IMR-90 (cell line): ENCODE results near the gene UGT8. TPM values are rescaled to one million over a fixed set of nuclear protein-coding genes. Genes with fewer than 3 reads are reported as not detected.

ENCODE experiments used
- ATAC-seq: fragments of 200-7000 bp; cut with Tn5 transposase; 2 replicates; pipeline ENCODE4 v1.9.1; 2020; ENCODE audit warnings: low read depth, mild to moderate bottlenecking, moderate library complexity
- BruUV-seq: library from RNA; stranded (reverse); fragments of 400-500 nt; replicated peaks from 2 replicates; lab custom pipeline; 2021; lab: Mats Ljungman, UMichigan
- CTCF ChIA-PET: fragments of 300-600 bp; formaldehyde crosslinking; extraction: SDS; loops from one replicate; lab custom pipeline; 2021; ENCODE audit warnings: antibody characterized with exemption; lab: Yijun Ruan, JAX
- POLR2A ChIA-PET: fragments of 300-600 bp; sonication (Branson Sonifier 250); formaldehyde crosslinking; loops from one replicate; lab custom pipeline; 2022; ENCODE audit warnings: antibody characterized with exemption; ENCODE audit not compliant: unreplicated experiment; lab: Charles Lee
- DNase-seq: peaks from one replicate; pipeline ENCODE4 v3.0.0; 2013
- H2AFZ ChIP-seq: replicated peaks from 2 replicates; pipeline ENCODE3; 2013; ENCODE audit warnings: low read length, mild to moderate bottlenecking; ENCODE audit not compliant: poor library complexity
- H2AK5ac ChIP-seq: 2 replicates; pipeline ENCODE4 v1.6.1; 2013; ENCODE audit warnings: low read depth, low read length, inconsistent platforms
- H2AK9ac ChIP-seq: replicated peaks from 2 replicates; pipeline ENCODE3; 2013; ENCODE audit warnings: mild to moderate bottlenecking, low read depth, low read length, moderate library complexity; ENCODE audit not compliant: poor library complexity
- H2BK120ac ChIP-seq: 2 replicates; pipeline ENCODE4 v1.6.1; 2013; ENCODE audit warnings: low read depth, low read length, inconsistent platforms
- H2BK15ac ChIP-seq: 3 replicates; pipeline ENCODE4 v1.6.1; 2013; ENCODE audit warnings: low read depth, low read length, inconsistent platforms
- H2BK20ac ChIP-seq: 2 replicates; pipeline ENCODE4 v1.6.1; 2013; ENCODE audit warnings: low read depth, mild to moderate bottlenecking, inconsistent platforms, low read length, moderate library complexity
- H2BK5ac ChIP-seq: 2 replicates; pipeline ENCODE4 v1.6.1; 2013; ENCODE audit warnings: mild to moderate bottlenecking, low read depth, low read length, inconsistent platforms; ENCODE audit not compliant: poor library complexity, severe bottlenecking
- H3K14ac ChIP-seq: replicated peaks from 2 replicates; pipeline ENCODE4 v1.6.1; 2013; ENCODE audit warnings: low read depth, low read length, inconsistent platforms
- H3K18ac ChIP-seq: 2 replicates; pipeline ENCODE4 v1.6.1; 2013; ENCODE audit warnings: low read depth, low read length, control low read depth
- H3K23ac ChIP-seq: 2 replicates; pipeline ENCODE4 v1.6.1; 2013; ENCODE audit warnings: low read depth, low read length, inconsistent platforms
- H3K27ac ChIP-seq: 2 replicates; pipeline ENCODE4 v1.5.1; 2013; ENCODE audit warnings: mild to moderate bottlenecking, control low read depth, low read length; ENCODE audit not compliant: insufficient read depth
- H3K27me3 ChIP-seq: 2 replicates; pipeline ENCODE4 v1.6.1; 2013; ENCODE audit warnings: low read length; ENCODE audit not compliant: control insufficient read depth, insufficient read depth
- H3K36me3 ChIP-seq: 2 replicates; pipeline ENCODE4 v1.6.1; 2013; ENCODE audit warnings: low read length, mixed read lengths; ENCODE audit not compliant: control insufficient read depth, insufficient read depth
- H3K4ac ChIP-seq: 2 replicates; pipeline ENCODE4 v1.6.1; 2013; ENCODE audit warnings: low read depth, low read length, inconsistent platforms
- H3K4me1 ChIP-seq: 2 replicates; pipeline ENCODE4 v1.6.1; 2013; ENCODE audit warnings: low read length, mixed read lengths; ENCODE audit not compliant: control insufficient read depth, insufficient read depth
- H3K4me2 ChIP-seq: 2 replicates; pipeline ENCODE4 v1.6.1; 2013; ENCODE audit warnings: low read depth, mild to moderate bottlenecking, control low read depth, low read length, moderate library complexity
- H3K4me3 ChIP-seq: 2 replicates; pipeline ENCODE4 v1.5.1; 2013; ENCODE audit warnings: low read depth, mild to moderate bottlenecking, control low read depth, low read length, moderate library complexity; ENCODE audit not compliant: insufficient read depth
- H3K56ac ChIP-seq: 2 replicates; pipeline ENCODE4 v1.6.1; 2013; ENCODE audit warnings: low read length, inconsistent platforms; ENCODE audit not compliant: insufficient read depth; ENCODE audit errors: extremely low read depth
- H3K79me1 ChIP-seq, 2 experiments: 2 replicates each; pipeline ENCODE4 v1.6.1; 2013; ENCODE audit warnings: low read length in 2 of 2, inconsistent platforms in 1 of 2, low read depth in 1 of 2
- H3K9ac ChIP-seq: 2 replicates; pipeline ENCODE4 v1.6.1; 2013; ENCODE audit warnings: low read depth, low read length, control low read depth
- H3K9me1 ChIP-seq: 2 replicates; pipeline ENCODE4 v1.6.1; 2013; ENCODE audit warnings: low read length, inconsistent platforms; ENCODE audit not compliant: insufficient read depth
- H3K9me3 ChIP-seq: 2 replicates; pipeline ENCODE4 v1.6.1; 2013; ENCODE audit warnings: low read length; ENCODE audit not compliant: control insufficient read depth, insufficient read depth
- H4K20me1 ChIP-seq: 2 replicates; pipeline ENCODE4 v1.6.1; 2013; ENCODE audit warnings: low read length, inconsistent platforms; ENCODE audit not compliant: insufficient read depth
- H4K5ac ChIP-seq: 2 replicates; pipeline ENCODE4 v1.6.1; 2013; ENCODE audit warnings: mild to moderate bottlenecking, low read depth, low read length, control low read depth
- H4K8ac ChIP-seq, 2 experiments: 2 replicates each; pipeline ENCODE4 v1.6.1; 2013; ENCODE audit warnings: low read depth in 2 of 2, low read length in 2 of 2, control low read depth in 1 of 2, inconsistent platforms in 1 of 2
- H4K91ac ChIP-seq: 2 replicates; pipeline ENCODE4 v1.6.1; 2013; ENCODE audit warnings: low read depth, low read length, inconsistent platforms; ENCODE audit not compliant: insufficient read depth
- CEBPB ChIP-seq: IDR thresholded peaks from 2 replicates; pipeline ENCODE4 v1.6.1; 2012; ENCODE audit warnings: low read depth, low read length, improper control_type of control experiment
- MAZ ChIP-seq: IDR thresholded peaks from 2 replicates; pipeline ENCODE4 v1.6.1; 2012; ENCODE audit warnings: low read depth, mild to moderate bottlenecking, low read length, improper control_type of control experiment, moderate library complexity, borderline replicate concordance
- MXI1 ChIP-seq: IDR thresholded peaks from 2 replicates; pipeline ENCODE4 v1.6.1; 2012; ENCODE audit warnings: low read depth, mild to moderate bottlenecking, low read length, moderate library complexity, borderline replicate concordance
- POLR2A ChIP-seq: IDR thresholded peaks from 2 replicates; pipeline ENCODE4 v1.6.1; 2012; ENCODE audit warnings: mild to moderate bottlenecking, low read depth, low read length
- RCOR1 ChIP-seq: IDR thresholded peaks from 2 replicates; pipeline ENCODE4 v1.6.1; 2012; ENCODE audit warnings: mild to moderate bottlenecking, low read length, improper control_type of control experiment; ENCODE audit not compliant: insufficient replicate concordance
- WGBS, 2 experiments: methylation state at CpG; one replicate each; pipeline versions ENCODE4 v1.1.5 to v1.1.7; 2013; ENCODE audit warnings: missing lambda C conversion rate in 2 of 2; ENCODE audit not compliant: insufficient read length in 1 of 2; ENCODE audit errors: extremely low coverage in 2 of 2; 5-methylcytosine and 5-hydroxymethylcytosine counted together
- dilution Hi-C: fragments of 300-500 bp; cut with HindIII; formaldehyde crosslinking; loops from one replicate; pipeline ENCODE4 v1.14.3; 2018; ENCODE audit warnings: low sequenced_read_pairs; ENCODE audit not compliant: unreplicated experiment
- in situ Hi-C: fragments of 300-500 bp; cut with MboI; formaldehyde crosslinking; loops from 3 replicates; pipeline ENCODE4 v1.14.3; 2019; ENCODE audit warnings: low sequenced_read_pairs, inconsistent platforms, mixed read lengths
- intact Hi-C: fragments of 100-400 bp; cut with micrococcal nuclease; formaldehyde crosslinking; loops from 2 replicates; pipeline ENCODE4 v1.10.0; 2022
- polyA plus RNA-seq, 3 experiments: library from polyadenylated mRNA; depleted of rRNA; stranded (reverse); fragments of >200 nt; gene quantifications; 2 replicates each; pipeline ENCODE4 v1.2.3, GENCODE V29; 2012; ENCODE audit warnings: low replicate concordance in 1 of 3
- total RNA-seq: library from RNA; depleted of rRNA; stranded (reverse); fragments of >200 nt; gene quantifications from 2 replicates; pipeline ENCODE4 v1.2.3, GENCODE V29; 2012

UGT8 gene
- total and polyA plus RNA-seq, 2 of the 4 experiments (the other 2 are of a cell fraction), result not detected

DNA sequence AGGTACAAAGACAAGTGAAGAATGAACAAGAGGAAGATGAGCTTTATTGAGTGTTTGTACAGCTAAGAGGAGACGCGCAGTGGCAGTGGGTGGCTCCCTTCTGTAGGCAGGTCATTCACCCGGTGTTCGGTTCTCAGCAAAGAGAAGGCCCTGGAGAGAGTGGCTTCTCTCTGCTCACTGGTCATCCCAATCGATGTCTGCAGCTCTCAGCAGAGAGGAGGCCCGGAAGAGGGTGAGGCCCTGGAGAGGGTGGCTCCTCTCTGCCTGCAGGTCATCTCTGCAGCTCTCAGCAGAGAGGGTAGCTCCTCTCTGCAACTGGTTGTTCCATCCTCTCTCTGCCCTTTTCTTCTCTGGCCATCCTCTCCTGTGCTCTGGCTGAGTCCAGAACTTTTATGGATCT is 126.5 kb downstream of the UGT8 start:
- H3K4ac ChIP-seq, result no peak overlapping the region
- ATAC-seq, result no peak
- in situ Hi-C loops, result no loop called here
- no peaks in the 10 kb centered on the region for H3K9me3 ChIP-seq
- no peak overlapping the region for H3K23ac ChIP-seq
- no peak overlapping the region for H2BK120ac ChIP-seq
- no TSS peak for BruUV-seq
- WGBS, 2 experiments, result 39% methylated on average over 4 of the region's 6 CpGs; no CpG with 5 or more reads in 1 of the 2 experiments
- H3K27ac ChIP-seq, result no peak overlapping the region
- H2AK5ac ChIP-seq, result no peak overlapping the region
- no peaks in the 10 kb centered on the region for H3K9me1 ChIP-seq
- no peaks in the 10 kb centered on the region for H3K79me1 ChIP-seq
- H2AK9ac ChIP-seq, result no peak overlapping the region
- H3K27me3 ChIP-seq, result no peaks in the 10 kb centered on the region
- dilution Hi-C loops, result no loop called here
- no peaks in the 10 kb centered on the region for H3K4me1 ChIP-seq
- DNase-seq, result no peak
- no peak overlapping the region for H3K4me3 ChIP-seq
- ChIA-PET CTCF (no interaction called here), POLR2A (no interaction called here)
- H2AFZ ChIP-seq, result no peak overlapping the region
- H2BK15ac ChIP-seq, result no peak overlapping the region
- no peak overlapping the region for H3K4me2 ChIP-seq
- no peak overlapping the region for H3K18ac ChIP-seq
- no peak overlapping the region for H2BK20ac ChIP-seq
- TF ChIP-seq RCOR1 (no peak), MAZ (no peak), MXI1 (no peak), POLR2A (no peak), CEBPB (no peak)
- H4K5ac ChIP-seq, result no peak overlapping the region
- intact Hi-C loops, result no loop called here
- H2BK5ac ChIP-seq, result no peak overlapping the region
- H3K9ac ChIP-seq, result no peak overlapping the region
- no peak overlapping the region for H3K14ac ChIP-seq
- H4K91ac ChIP-seq, result no peak overlapping the region
- no peaks in the 10 kb centered on the region for H3K36me3 ChIP-seq
- H3K56ac ChIP-seq, result no peak overlapping the region
- no peak overlapping the region for H4K8ac ChIP-seq
- H4K20me1 ChIP-seq, result no peaks in the 10 kb centered on the region
